ENCODE measurements around the gene KLC1.

- no peak for TF ChIP-seq POLR2A (IDR thresholded peaks at IDR 0.05; ENCODE audit: low read depth, low read length)
- no peak for TF ChIP-seq ETV6 (conservative IDR thresholded peaks at IDR 0.05 in 1 of 2, IDR thresholded peaks at IDR 0.05 in 1 of 2; ENCODE audit: borderline replicate concordance in 1 of 2, low read depth in 1 of 2)
- TF ChIP-seq CTCF (IDR thresholded peaks at IDR 0.05 in 2 of 3, conservative IDR thresholded peaks at IDR 0.05 in 1 of 3; ENCODE audit: control insufficient read depth in 2 of 3, extremely low read depth in 1 of 3, insufficient read depth in 1 of 3, low read depth in 3 of 3, low read length in 3 of 3), result no peak
- TF ChIP-seq NFIC (IDR thresholded peaks at IDR 0.05; ENCODE audit: low read depth, low read length), result no peak
- no peak for TF ChIP-seq RCOR1 (conservative IDR thresholded peaks at IDR 0.05; ENCODE audit: low read depth, low read length)
- no peak for TF ChIP-seq ZNF217 (IDR thresholded peaks at IDR 0.05)
- no peak for TF ChIP-seq JUNB (IDR thresholded peaks at IDR 0.05)
- no peak for TF ChIP-seq NR2F1 (conservative IDR thresholded peaks at IDR 0.05)
- TF ChIP-seq MYC (IDR thresholded peaks at IDR 0.05; ENCODE audit: insufficient read depth, insufficient read length, insufficient replicate concordance, low read length, severe bottlenecking), result no peak
- no peak for TF ChIP-seq USF2 (IDR thresholded peaks at IDR 0.05; ENCODE audit: borderline replicate concordance, low read depth, low read length)
- no peak for TF ChIP-seq ZBTB4 (CRISPR knock-in tag; IDR thresholded peaks at IDR 0.05)
- no peak for TF ChIP-seq CREB1 (IDR thresholded peaks at IDR 0.05; ENCODE audit: low read depth)
- no peak for TF ChIP-seq ZNF592 (IDR thresholded peaks at IDR 0.05)
Observed at GRCh38 chr14:103641161-103641560, 12.2 kb downstream of the KLC1 start.

Measured in GM12878 (cell line).